Stimulated activated CD4-positive, alpha-beta T cell treated with anti-CD3 and anti-CD28 coated beads, Interleukin-12 subunit alpha, Interleukin-12 subunit beta, amount 100 ng/mL, for 24 hours (primary cell): ENCODE measurements around the gene GPLD1.
"Not testable (repeated sequence)": the region's sequence is repeated elsewhere in the genome, so short reads cannot be mapped to it uniquely, and the experiment has no call there.

Source experiments
- DNase-seq, 2 experiments: peaks; one replicate each; pipeline ENCODE4 v3.0.0-alpha.2; 2020; ENCODE audit warnings: low read depth in 2 of 2

The GPLD1 gene

GRCh38 chr6:24414531-24414930 lies 74.8 kb downstream of the GPLD1 start:
- not testable (repeated sequence) for DNase-seq

GRCh38 chr6:24412294-24412693 lies 77.1 kb downstream of the GPLD1 start:
- no peak for DNase-seq

GRCh38 chr6:24410622-24411021 lies 78.8 kb downstream of the GPLD1 start:
- DNase-seq = no peak

GRCh38 chr6:24408719-24409410 lies 80.5 kb downstream of the GPLD1 start:
- no peak for DNase-seq

GRCh38 chr6:24405262-24405661 lies 84.1 kb downstream of the GPLD1 start:
- no peak for DNase-seq

GRCh38 chr6:24403501-24403824 lies 85.9 kb downstream of the GPLD1 start:
- no peak for DNase-seq

GRCh38 chr6:24402697-24403500 lies 86.5 kb downstream of the GPLD1 start, which contains the start of gene MRS2:
Gene MRS2, plus strand, starts transcription at chr6:24402936. Its CDS starts 111 bp downstream, at chr6:24403047.
- peak; percentile 60 to 65 for DNase-seq

GRCh38 chr6:24401458-24401857 lies 87.9 kb downstream of the GPLD1 start:
- DNase-seq = no peak

- not testable (repeated sequence) for DNase-seq
Observed at GRCh38 chr6:24400045-24401039, 89.0 kb downstream of the GPLD1 start.

- DNase-seq = no peak
Observed at GRCh38 chr6:24397631-24398030, 91.7 kb downstream of the GPLD1 start.

- no peak for DNase-seq
Observed at GRCh38 chr6:24396824-24397223, 92.6 kb downstream of the GPLD1 start.

- no peak for DNase-seq
Observed at GRCh38 chr6:24394780-24395437, 94.5 kb downstream of the GPLD1 start.

GRCh38 chr6:24394061-24394779 lies 95.2 kb downstream of the GPLD1 start:
- no peak for DNase-seq

GRCh38 chr6:24391756-24392405 lies 97.5 kb downstream of the GPLD1 start:
- no peak for DNase-seq

GRCh38 chr6:24391208-24391607 lies 98.2 kb downstream of the GPLD1 start:
- DNase-seq = no peak

GRCh38 chr6:24387818-24388217 lies 101.6 kb downstream of the GPLD1 start:
- no peak for DNase-seq

- DNase-seq = no peak
Observed at GRCh38 chr6:24385536-24386269, 103.7 kb downstream of the GPLD1 start.

GRCh38 chr6:24384369-24385130 lies 104.8 kb downstream of the GPLD1 start:
- not testable (repeated sequence) for DNase-seq
